Thyroid gland (tissue), 4 donors: Measurements from ENCODE around the gene NUDT3.
"Not testable (repeated sequence)": the region's sequence is repeated elsewhere in the genome, so short reads cannot be mapped to it uniquely, and the experiment has no call there.

ENCODE experiments used
- POLR2A ChIP-seq, 2 donors: fragments of 450-650 bp; IDR thresholded peaks; one replicate each; pipeline ENCODE4 v1.6.1; 2017; ENCODE audit warnings: antibody characterized with exemption in 2 of 2, mild to moderate bottlenecking in 2 of 2, moderate library complexity in 1 of 2
- TF ChIP-seq, protein P1 (sequence below), 6 experiments: fragments of 200-600 bp in 3 of 6; fragments of 450-650 bp in 3 of 6; sonication (generic) in 3 of 6; IDR thresholded peaks; one replicate each; pipeline ENCODE4 v1.5.1; 2016 to 2019; ENCODE audit warnings: antibody characterized with exemption in 6 of 6, mild to moderate bottlenecking in 2 of 6, inconsistent platforms in 1 of 6, moderate library complexity in 1 of 6

DNA sequence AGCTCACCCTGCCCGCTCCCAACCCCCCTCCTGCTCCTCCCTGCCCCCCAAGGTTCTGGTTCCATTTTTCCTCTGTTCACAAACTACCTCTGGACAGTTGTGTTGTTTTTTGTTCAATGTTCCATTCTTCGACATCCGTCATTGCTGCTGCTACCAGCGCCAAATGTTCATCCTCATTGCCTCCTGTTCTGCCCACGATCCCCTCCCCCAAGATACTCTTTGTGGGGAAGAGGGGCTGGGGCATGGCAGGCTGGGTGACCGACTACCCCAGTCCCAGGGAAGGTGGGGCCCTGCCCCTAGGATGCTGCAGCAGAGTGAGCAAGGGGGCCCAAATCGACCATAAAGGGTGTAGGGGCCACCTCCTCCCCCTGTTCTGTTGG is 146.7 kb downstream of the NUDT3 start:
- TF ChIP-seq, protein P1, sequence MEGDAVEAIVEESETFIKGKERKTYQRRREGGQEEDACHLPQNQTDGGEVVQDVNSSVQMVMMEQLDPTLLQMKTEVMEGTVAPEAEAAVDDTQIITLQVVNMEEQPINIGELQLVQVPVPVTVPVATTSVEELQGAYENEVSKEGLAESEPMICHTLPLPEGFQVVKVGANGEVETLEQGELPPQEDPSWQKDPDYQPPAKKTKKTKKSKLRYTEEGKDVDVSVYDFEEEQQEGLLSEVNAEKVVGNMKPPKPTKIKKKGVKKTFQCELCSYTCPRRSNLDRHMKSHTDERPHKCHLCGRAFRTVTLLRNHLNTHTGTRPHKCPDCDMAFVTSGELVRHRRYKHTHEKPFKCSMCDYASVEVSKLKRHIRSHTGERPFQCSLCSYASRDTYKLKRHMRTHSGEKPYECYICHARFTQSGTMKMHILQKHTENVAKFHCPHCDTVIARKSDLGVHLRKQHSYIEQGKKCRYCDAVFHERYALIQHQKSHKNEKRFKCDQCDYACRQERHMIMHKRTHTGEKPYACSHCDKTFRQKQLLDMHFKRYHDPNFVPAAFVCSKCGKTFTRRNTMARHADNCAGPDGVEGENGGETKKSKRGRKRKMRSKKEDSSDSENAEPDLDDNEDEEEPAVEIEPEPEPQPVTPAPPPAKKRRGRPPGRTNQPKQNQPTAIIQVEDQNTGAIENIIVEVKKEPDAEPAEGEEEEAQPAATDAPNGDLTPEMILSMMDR (IDR thresholded peaks at IDR 0.05), result not testable (repeated sequence)
- not testable (repeated sequence) for TF ChIP-seq POLR2A (IDR thresholded peaks at IDR 0.05)
